NAMALWA (cell line): ENCODE results near the gene HLCS.
"Not testable (repeated sequence)": the region's sequence is repeated elsewhere in the genome, so short reads cannot be mapped to it uniquely, and the experiment has no call there.

ENCODE experiments used
- DNase-seq: peaks from one replicate; pipeline ENCODE4 v3.0.0-alpha.2; 2015; ENCODE audit warnings: low spot score

HLCS gene

GRCh38 chr21:36966066-36966820, at the start of gene HLCS:
Gene HLCS (minus strand): TSS chr21:36966669. CDS start chr21:36966638, 31 bp downstream.
- peak; percentile 73 for DNase-seq

DNA sequence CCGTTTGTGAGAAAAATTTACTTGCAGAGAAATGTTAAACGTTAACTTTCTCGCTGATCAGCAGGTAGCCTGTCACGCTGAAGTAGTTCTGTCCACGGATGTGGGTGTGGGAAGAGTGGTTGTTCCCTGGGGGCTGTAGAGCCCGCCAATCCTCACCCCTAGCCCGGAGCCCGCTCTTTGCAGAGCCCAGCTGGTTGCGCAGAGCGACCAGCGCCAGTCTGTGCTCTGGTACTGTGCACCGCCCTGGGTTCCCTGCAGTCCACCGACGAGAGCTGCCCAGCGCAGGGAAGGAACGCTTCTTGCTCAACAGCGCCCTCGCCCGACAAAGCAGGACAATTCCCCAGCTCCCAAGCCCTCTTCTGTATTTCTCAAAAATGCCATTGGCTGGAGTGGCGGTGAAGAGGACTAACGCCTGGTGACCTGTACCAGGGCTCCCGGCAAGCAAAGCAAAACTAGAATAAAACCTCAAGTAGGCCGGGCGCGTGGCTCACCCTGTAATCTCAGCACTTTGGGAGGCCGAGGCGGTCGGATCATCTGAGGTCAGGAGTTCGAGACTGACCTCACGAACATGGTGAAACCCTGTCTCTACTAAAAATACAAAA, 43.4 kb upstream of the HLCS start:
- DNase-seq = peak; percentile 87

GRCh38 chr21:37008724-37009123, 42.3 kb upstream of the HLCS start:
- DNase-seq = no peak

DNA sequence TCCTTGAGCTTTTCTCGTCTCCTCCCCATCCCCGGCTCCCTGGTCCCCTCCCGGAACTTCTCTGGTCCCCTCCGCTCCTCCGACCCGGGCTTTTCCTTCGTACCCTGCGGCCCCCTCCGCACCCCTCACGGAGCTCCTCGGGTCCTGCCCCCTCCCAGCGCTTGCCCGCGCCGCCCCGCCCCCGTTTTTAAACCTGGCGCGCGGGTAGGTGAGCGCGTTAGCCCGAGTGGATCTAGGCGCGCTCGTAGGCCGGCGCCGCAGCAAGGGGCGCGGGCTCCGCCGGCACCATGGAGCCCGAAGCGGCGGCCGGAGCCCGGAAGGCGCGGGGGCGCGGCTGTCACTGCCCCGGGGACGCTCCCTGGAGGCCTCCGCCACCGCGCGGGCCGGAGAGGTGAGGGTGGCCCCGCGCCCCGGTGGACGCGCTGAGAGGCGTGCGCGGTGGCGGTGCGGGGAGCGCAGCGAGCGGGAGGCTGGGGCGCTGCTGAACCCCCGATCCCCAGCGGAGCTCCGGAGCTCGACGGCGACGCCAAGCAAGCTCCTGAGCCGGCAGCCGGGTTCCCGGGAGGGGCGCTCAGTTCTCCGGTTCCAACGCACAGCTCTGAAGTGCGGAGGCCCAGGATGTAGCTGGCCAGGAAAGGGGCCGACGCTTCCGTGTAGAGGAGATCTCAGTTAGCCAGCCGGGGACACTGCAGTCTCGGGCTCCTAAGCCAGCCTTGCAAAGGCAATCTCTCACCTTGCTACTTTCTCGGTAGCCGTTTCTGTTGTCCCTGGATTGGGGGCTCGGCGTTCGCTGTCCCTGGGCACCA, 40.2 kb upstream of the HLCS start, which contains the start of gene RIPPLY3:
RIPPLY3 (plus strand) TSS at position 217 of the 806 bp plus-strand sequence; CDS start at position 288, 71 bp downstream.
- DNase-seq = no peak

- no peak for DNase-seq
These were observed 39.3 kb upstream of the HLCS start for GRCh38 chr21:37005548-37006485.

GRCh38 chr21:37003917-37004316, 37.4 kb upstream of the HLCS start:
- DNase-seq = not testable (repeated sequence)

DNA sequence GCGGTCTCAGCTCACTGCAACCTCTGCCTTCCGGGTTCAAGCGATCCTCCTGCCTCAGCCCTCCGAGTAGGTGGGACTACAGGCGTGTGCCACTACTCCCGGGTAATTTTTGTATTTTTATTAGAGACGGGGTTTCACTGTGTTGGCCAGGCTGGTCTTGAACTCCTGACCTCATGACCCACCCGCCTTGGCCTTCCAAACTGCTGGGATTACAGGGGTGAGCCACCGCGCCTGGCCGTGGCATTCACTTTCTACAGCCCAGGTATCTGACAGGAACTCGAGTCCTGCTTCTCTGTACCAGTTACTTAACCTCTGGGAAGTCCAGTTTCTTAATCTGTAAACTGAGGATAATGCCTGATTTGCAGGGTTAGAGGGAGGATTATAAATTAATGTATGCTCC, 36.4 kb upstream of the HLCS start:
- not testable (repeated sequence) for DNase-seq

DNA sequence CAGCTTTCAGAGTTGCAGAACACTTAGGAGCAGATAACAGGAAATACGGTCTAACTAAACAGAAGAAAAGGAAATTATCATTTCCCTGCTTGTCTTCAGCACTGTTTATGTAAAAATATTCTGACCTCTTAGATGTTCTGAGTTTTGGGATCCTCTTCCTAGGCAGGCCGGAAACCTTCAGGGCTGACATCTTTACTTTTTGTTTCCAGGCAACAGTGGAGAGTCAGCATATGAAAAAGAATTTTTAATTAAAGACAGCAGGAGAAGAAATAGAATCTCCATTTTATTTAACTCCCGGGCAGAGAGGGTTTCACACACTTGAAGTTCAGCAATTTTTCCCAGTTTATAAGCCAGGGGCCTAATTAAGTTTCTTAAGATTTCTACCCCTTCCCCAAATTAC, 35.0 kb upstream of the HLCS start:
- no peak for DNase-seq

DNA sequence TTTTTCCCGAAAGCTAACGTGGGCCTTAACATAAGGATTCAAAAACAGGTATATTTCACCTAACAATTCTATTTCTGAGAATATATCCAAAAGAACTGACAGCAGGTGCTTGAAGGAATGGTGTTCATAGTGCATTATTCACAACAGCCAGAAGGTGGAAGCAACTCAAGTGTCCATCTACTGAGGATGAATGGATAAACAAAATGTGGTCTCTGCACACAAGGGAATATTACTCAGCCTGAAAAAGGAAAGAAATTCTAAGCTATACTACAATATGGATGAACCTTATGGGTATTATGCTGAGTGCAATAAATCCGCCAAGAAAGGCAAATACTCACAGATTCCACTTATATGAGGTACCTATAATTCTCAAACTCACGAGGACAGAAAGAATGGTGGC, 33.9 kb upstream of the HLCS start:
- DNase-seq = peak; percentile 28

DNA sequence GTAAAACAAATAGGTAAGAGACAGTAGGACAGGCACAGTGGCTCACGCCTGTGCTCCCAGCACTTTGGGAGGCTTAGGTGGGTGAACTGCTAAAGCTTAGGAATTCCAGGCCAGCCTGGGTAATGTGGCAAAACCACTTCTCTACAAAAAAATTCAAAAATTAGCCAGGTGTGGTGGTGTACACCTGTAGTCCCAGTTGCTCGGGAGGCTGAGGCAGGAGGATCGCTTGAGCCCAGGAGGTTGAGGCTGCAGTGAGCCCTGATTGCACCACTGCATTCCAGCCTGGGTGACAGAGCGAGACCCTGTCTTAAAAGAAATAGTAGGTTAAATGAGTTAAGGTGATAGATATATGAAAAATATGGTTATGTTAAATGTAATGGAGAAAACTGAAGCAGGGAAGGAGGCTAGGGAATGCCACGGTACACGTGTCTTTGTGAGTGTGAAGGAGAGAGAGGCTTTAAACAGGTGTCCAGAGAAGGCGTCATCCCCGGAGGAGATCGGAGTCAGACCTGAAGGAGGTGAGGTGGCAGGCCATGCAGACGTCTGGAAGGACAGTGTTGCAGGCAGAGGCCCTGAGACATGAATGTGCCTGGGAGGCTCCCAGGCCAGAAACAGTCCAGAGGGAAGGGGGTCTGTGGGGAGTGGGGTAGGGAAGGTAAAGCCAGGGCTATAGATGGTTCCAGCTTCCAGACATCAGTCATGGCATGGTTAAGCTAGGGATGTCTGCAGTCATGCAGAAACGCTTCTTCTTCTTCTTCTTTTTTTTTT, 32.8 kb upstream of the HLCS start:
- DNase-seq = no peak

- DNase-seq = not testable (repeated sequence)
These were observed 28.8 kb upstream of the HLCS start for GRCh38 chr21:36995285-36995684.

GRCh38 chr21:36994501-36995158, 28.2 kb upstream of the HLCS start:
- no peak for DNase-seq

GRCh38 chr21:36992671-36993070, 26.2 kb upstream of the HLCS start:
- no peak for DNase-seq

DNA sequence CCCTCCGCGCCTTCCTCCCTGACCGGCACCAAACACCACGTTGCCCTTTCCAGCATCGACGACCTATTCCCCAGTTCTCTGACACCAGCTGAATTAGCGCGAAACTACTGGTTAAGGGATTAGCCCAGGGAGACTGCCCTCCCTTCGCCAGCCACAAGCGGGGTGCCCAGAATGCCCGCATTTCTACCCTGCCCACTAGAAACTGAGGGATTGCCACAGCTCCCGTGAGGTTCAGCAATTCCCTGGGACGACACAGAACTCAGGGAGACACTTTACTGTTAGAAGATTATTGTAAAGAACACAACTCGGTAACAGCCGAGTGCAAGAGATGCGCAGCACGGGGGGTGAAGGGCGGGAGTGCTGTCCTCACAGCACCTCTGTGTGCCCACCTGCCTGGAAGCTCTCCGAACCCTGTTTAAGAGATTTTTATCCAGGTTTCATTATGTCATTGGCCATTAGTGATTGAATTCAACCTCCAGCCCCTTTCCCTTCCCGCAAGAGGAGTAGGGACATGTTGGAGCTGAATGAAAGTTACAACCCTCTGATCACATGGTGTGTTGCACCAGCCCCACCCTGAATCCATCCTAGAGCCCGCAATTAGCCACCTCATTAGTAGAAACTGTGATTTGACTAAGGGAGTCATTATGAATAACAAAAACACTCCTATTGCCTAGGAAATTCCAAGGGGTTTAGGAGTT, 24.2 kb upstream of the HLCS start:
- no peak for DNase-seq

DNA sequence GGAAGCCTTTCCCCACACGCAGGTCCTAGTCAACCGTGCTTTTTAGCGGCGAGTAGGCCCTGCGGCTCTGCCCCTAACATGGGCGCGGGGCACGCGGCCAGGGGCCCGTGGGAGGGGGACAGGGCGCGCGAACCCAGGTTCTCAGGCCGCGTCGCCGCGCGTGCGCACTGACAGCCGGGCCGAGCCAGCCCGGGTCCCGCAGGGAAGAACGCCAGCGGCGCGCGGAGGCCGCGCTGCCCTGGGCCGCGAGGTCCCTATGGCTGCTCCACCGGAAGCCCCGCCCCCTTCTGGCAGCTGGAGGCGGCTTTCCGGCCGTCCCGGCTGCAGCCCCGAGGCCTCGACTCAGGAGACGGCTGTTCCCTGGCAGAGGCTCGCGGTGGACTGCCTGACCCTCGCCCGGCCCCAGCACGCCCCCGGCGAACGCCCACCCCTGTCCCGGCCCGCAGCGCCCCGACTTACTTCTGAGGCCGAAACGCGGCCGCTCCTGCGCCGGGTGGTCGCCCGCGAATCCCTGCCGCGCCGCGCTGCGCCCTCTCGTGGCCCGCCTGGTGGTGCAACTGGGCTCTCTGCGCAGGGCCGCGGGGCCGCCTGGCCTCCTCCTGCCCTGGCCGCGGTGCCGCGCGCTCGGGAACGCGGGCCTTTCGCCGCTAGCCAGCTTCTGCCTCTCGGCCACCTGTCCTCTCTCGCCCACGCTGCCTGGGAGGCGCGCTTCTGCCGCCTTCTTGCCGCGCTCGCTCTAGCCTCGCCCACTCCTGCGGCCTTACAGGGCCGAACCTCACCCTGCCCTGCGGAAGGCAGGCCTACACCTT, 23.4 kb upstream of the HLCS start:
- DNase-seq = peak; percentile 80

- DNase-seq = not testable (repeated sequence)
These were observed 22.8 kb upstream of the HLCS start for GRCh38 chr21:36989199-36989698.

- DNase-seq = no peak
These were observed 22.1 kb upstream of the HLCS start for GRCh38 chr21:36988536-36988935.

- DNase-seq = no peak
These were observed 21.4 kb upstream of the HLCS start for GRCh38 chr21:36987845-36988244.
